AG20443 (cell line): ENCODE data around the gene EGLN2.
"Not testable (repeated sequence)": the region's sequence is repeated elsewhere in the genome, so short reads cannot be mapped to it uniquely, and the experiment has no call there.

ENCODE experiments used
- DNase-seq: peaks from one replicate; pipeline ENCODE4 v3.0.0; 2012; ENCODE audit warnings: low spot score, mixed read lengths

Gene EGLN2

DNA sequence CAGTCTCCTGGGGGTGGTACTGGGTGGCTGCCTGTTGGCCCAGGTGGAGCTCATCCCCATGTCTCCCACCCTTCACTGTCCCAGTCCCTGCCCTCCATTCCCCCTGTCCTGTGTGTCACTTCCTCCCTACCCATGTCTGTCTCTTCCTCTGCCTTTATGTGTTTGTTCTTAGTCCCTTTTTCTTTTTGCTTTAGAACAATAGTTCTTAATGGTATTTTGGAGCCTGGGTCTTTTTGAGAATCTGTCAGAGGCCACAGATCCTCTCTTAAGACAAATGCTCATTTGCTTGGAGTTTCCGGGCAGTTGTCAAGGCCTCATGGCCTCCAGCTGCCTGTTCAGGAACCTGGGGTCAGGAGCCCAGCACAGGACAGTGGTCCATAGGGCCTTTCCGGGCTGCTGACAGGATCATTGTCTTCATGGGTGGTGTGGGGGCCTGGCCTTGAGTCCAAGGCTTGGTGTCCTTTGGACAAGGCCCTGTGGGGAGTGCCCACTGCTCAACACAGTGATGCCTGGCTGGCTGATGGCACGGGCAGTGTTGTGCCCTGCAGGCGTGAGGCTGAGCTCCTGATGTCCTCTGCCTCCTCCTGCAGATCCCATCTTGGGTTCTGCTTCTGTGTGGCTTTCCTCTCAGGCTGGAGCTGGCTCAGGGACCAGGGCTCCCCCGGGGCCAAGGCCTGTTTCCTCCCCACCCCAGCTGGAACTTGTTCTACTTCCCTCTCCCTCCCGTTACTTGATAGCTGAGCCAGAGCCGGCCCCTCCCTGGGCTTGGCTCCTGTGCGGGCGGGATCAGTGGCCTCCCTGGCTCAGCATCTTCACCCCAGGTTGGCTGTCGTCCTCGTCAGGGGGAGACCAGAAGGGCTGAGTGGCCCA is 3.5 kb downstream of the EGLN2 start:
- DNase-seq, result no peak

GRCh38 chr19:40803170-40803856 is 4.3 kb downstream of the EGLN2 start:
- DNase-seq, result no peak

DNA sequence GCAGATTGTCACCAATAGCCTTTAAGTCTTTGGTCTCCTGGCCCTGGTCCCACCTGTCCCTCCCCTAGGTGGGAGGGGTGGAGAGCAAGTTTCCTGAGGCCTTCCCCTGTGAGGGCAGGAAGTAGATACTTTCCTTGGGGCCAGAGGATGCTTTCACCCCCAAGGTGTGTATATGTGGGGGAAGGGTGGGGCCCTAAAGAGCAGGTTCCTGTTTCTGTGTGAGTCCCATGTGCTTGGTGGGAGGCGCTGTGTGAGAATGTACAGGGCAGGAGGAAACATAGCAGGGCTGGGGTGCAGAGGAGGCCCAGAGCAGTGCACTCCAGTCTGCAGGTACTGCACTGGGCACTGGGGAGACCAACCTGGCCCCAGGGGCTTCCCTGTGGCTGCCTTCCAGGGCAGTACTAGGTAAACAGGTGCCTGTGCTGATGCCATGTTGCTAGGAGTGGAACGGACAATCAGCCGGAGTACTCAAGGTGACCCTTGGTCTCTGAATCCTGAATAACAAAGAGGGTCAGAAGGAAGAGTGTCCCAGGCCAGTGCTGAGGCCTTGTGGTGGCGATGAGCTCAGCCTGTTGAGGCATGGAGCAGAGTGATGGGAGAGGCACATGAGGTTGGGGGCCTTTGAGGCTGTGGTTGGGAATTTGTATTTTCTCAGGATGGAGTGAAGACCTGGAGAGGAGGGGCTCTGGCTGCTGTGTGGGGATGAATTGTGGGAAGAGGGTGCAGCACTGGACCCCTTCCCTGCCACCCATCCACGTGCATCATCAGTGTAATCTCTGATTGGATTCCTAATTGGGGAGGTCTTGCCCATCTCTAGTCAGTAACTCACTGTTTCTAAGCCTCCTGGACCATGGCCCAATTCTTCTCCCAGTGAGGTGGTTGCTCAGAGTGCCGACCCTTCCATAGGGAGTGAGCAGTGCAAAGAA is 5.1 kb downstream of the EGLN2 start:
- no peak for DNase-seq

GRCh38 chr19:40804783-40805242 is 5.8 kb downstream of the EGLN2 start:
- no peak for DNase-seq

DNA sequence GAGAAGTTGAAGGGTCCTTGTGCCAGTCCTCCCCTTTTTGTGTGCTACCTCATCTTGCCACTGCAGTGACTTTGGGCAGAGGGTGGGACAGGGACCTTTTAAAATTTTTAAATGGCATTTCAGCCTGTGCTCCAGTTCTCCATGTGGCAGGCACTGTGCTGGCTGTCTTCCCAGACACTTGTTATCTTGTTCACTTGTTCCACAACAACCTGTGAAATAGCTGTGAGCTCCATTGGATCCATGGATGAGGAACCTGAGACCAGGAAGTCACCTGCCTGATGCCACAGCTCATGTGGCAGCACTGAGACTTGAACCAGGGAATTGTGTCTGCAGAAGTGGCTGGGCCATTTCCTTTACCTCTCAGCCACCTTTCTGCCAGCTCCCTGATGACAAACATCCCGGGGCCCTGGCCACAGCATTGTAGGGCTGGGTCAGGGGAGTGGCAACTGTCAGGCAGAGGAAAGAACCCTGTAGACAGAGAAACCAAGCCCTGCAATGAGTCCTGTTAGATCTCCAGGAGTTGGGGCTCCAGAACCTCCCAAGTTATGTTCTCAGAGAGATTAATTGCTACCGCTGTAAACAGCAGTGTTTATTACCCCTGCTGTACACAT is 6.4 kb downstream of the EGLN2 start:
- DNase-seq, result no peak

DNA sequence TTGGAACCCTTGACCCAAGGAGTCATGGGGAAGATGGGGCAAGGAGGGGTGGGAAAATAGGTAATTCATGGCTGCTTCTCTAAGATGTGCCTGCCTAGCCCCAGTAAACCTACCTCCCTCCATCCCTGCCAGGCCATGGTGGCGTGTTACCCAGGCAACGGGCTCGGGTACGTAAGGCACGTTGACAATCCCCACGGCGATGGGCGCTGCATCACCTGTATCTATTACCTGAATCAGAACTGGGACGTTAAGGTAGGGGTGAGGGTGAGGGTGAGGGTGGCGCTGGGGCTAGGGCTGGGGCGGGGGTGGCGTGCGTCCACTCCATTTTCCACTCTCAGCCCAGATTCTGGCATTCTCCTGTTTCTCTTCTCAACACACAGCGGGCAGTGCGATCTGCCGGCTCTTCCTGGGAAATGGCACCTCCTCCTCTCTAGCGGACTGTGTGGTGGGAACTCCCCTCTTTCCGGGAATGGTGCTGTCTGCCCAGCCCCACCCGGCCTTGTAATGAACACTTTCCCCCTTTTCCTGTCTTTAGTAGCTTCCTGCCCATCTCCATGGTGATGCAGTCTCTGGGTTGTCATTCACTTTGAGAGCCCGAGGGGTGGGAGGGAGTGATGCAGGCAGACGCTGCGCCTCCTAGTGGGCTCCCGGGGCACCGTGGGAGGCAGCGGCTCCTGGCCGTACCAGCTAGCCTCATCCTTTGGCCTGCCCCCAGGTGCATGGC is 7.6 kb downstream of the EGLN2 start:
- DNase-seq, result peak; percentile 91

DNA sequence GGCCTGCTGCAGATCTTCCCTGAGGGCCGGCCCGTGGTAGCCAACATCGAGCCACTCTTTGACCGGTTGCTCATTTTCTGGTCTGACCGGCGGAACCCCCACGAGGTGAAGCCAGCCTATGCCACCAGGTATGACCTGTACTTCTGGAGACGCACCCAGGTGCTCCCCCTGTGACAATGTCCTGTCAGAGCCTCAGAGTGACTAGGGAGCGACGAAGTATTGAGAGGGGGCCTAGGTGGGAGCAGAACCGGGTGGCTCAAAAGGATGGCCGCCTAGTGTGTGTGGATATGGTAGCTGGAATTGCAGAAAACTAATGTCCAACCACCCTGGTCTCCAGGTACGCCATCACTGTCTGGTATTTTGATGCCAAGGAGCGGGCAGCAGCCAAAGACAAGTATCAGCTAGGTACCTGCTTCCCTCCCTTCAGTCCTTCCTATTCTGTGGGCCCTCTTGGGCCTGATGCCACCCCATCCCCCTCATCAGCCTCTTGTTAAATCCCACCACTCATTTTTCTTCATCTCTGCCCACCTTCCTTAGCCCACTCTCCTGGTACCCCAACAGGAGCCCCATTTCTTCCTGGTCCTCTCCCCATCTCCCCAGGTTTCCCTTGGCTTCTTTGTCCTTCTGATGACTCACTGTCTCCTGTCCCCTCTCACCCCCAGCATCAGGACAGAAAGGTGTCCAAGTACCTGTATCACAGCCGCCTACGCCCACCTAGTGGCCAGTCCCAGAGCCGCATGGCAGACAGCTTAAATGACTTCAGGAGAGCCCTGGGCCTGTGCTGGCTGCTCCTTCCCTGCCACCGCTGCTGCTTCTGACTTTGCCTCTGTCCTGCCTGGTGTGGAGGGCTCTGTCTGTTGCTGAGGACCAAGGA is 8.4 kb downstream of the EGLN2 start:
- DNase-seq, result no peak

DNA sequence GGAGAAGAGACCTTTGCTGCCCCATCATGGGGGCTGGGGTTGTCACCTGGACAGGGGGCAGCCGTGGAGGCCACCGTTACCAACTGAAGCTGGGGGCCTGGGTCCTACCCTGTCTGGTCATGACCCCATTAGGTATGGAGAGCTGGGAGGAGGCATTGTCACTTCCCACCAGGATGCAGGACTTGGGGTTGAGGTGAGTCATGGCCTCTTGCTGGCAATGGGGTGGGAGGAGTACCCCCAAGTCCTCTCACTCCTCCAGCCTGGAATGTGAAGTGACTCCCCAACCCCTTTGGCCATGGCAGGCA is 9.0 kb downstream of the EGLN2 start:
- no peak for DNase-seq

- no peak for DNase-seq
These were observed 9.5 kb downstream of the EGLN2 start for GRCh38 chr19:40808497-40808896.

GRCh38 chr19:40809358-40810086 is 10.5 kb downstream of the EGLN2 start:
- no peak for DNase-seq

DNA sequence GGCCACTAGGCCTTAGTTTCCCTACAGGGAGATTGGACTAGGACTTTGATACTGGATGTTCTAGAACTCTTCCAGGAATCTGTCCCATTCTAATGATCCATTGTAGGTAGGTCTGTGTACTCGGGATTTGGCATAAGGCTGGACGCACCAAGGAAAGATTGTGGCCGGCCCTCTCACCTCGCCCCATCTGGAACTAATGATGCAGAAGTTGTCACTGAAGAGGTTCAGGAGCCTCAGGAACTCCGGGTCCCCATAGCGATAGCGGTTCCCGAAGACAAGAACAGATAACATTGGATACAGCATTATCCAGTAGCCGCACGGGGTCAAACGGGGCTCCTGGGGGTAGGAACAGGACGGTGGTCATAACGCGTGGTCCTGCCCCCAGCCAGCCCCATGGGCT is 11.2 kb downstream of the EGLN2 start:
- DNase-seq, result no peak

DNA sequence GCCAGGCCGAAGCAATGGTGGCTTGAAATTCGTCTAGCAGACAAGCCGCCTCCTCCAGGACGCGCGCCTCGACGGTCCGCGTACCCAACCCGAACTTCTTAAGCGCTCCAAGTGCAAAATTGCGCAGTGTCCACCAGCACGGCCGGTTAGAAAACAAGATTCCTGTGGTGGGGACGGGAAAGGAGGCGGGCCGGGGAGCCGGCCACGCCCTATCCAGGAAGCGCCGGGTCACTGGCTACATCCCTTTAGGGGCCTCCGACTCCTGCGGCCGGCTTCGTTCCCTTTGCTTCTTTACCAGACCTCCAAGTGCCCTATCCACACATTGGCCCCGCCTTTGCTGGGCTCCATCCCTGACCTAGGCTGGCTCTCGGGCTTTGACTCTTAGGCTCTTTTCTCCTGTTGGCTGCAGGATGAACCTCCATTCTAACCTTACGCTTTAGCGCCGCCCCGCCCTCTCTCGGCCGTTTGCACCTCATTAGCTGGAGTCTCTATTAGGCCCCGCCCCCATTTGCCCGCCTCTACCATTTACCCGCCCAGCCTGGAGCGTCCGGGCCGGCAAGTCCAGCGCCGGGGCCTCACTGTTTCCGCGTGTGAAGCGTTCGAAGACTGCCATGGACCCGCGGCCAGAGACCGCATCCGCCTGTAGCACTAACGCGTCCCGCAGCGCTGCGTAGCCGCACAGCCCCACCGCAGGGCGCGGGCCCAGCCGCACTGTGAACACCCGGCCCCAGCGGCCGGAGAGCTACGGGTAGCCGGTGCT is 11.8 kb downstream of the EGLN2 start:
- peak; percentile 65 for DNase-seq

GRCh38 chr19:40811478-40812341 is 12.7 kb downstream of the EGLN2 start:
- DNase-seq, result no peak

GRCh38 chr19:40812571-40812970 is 13.6 kb downstream of the EGLN2 start:
- DNase-seq, result not testable (repeated sequence)

- no peak for DNase-seq
These were observed 14.2 kb downstream of the EGLN2 start for GRCh38 chr19:40813182-40813581.

GRCh38 chr19:40815223-40815622 is 16.2 kb downstream of the EGLN2 start:
- DNase-seq, result no peak

DNA sequence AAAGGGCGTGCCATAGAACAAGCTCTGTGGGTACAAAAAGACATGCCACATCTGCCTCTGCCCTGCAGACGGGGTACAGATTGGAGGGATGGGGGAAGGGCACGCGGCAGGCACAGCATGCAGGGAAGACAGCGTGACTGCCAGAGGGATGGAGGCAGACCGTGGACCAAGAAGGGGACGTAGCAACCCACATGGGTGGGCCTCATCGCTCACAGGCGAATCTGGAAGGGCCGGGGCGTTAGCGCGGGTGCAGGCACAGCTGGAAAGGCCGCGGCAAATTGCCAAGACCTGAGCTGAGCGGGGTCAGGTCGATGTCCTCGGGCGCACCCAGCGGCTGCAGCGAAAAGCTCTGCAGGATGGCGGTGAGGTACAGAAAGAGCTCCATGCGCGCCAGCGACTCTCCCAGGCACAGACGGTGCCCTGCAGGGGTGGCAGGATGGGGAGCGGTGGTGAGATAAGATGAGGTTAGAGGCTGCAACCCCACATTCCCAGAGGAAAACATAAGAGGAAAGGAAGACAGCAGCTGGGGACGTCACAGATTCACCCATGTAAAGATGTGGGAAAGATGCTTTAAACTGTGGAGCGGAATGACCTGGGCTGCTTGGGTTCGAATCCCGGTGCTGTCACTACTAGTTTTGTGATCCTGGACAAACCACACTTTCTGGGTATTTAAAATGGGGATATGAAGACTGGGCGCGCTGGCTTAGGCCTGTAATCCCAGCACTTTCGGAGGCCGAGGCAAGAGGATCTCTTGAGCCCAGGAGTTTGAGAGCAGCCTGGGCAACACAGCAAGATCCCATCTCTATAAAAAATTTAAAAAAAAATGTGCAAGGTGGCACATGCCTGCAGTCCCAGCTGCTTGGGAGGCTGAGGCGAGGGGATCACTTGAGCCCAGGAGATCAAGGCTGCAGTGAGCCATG is 19.7 kb downstream of the EGLN2 start:
- peak; percentile 33 for DNase-seq
